PC-9 (cell line): Measurements from ENCODE around the gene ITGAX.

Experiments used
- CTCF ChIP-seq: fragments of 200-600 bp; sonication (generic); conservative IDR thresholded peaks from 2 replicates; pipeline ENCODE4 v1.6.1; 2017; ENCODE audit warnings: mixed run types, antibody characterized with exemption, mild to moderate bottlenecking, moderate library complexity
- EZH2 ChIP-seq: fragments of 200-600 bp; sonication (generic); IDR thresholded peaks from 2 replicates; pipeline ENCODE4 v1.8.0; 2017; ENCODE audit warnings: antibody characterized with exemption, low read depth

- TF ChIP-seq CTCF (no peak), EZH2 (no peak)
These were observed 65.1 kb downstream of the ITGAX start for GRCh38 chr16:31420037-31420436.
